T-helper 1 cell treated with Interleukin-12 subunit alpha and Interleukin-12 subunit beta and Interleukin-4 antibody, amounts not matched to agents 30 μg/mL and 1 μg/mL, for 36 hours (primary cell): ENCODE measurements around the gene RCAN2.
"Not testable (repeated sequence)": the region's sequence is repeated elsewhere in the genome, so short reads cannot be mapped to it uniquely, and the experiment has no call there.

Source experiments
- H3K27ac Mint-ChIP-seq: one replicate; pipeline ENCODE4 v1.8.0; 2021; ENCODE audit warnings: mild to moderate bottlenecking, mixed read lengths
- H3K27me3 Mint-ChIP-seq: one replicate; pipeline ENCODE4 v1.8.0; 2021; ENCODE audit warnings: low read depth, mixed read lengths
- H3K36me3 Mint-ChIP-seq: one replicate; pipeline ENCODE4 v1.8.0; 2021; ENCODE audit warnings: low read depth, mixed read lengths
- H3K4me1 Mint-ChIP-seq: one replicate; pipeline ENCODE4 v1.8.0; 2021; ENCODE audit warnings: low read depth, mixed read lengths
- H3K4me3 Mint-ChIP-seq: one replicate; pipeline ENCODE4 v1.8.0; 2021; ENCODE audit warnings: mild to moderate bottlenecking, moderate library complexity, mixed read lengths
- H3K9me3 Mint-ChIP-seq: one replicate; pipeline ENCODE4 v1.8.0; 2021; ENCODE audit warnings: mixed read lengths

RCAN2 gene

DNA sequence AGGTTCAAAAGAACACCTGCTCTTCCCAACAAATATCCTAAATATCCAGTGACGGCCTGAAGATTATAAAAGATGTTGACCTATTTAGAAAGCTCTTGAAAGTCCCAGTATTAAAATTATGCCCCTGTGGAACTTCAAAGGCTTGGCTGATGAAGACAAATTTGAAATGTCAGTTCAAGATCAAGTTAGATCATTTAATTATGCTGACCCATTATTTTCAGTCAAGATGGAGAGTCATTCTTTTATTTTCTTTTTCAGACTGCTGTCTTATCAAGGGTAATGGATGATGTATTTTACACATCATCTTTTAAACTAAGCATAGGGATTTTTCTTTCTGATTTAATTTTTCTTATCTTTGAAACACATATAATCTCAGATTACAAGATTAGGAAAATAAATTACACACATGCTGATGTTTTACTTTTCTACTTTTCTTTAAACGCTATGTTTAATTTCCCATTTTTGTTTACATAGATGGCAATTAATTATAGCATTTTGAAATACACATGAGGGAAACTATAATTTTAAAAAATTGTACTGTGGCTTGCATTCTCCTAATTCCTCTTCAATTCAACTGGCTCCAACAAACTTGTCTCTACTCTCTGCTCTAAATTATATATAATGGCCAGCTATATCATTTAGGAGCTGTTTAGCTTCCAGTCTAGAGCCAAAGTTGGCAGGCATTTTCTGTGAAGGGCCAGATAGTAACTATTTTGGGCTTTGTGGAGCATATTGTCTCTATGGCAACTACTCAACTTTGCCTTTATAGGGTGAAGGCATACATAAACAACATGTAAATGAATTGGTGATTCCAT is 123.7 kb downstream of the RCAN2 start:
- no peak overlapping the region for H3K27ac Mint-ChIP-seq
- H3K36me3 Mint-ChIP-seq = no peaks in the 10 kb centered on the region
- H3K27me3 Mint-ChIP-seq = peaks cover 12% of the 10 kb centered on the region

GRCh38 chr6:46366190-46366900 is 124.9 kb downstream of the RCAN2 start:
- H3K4me1 Mint-ChIP-seq = no peaks in the 10 kb centered on the region
- no peaks in the 10 kb centered on the region for H3K36me3 Mint-ChIP-seq
- H3K9me3 Mint-ChIP-seq = no peaks in the 10 kb centered on the region
- H3K27me3 Mint-ChIP-seq = peaks cover 10% of the 10 kb centered on the region
- H3K4me3 Mint-ChIP-seq = no peak overlapping the region
- no peak overlapping the region for H3K27ac Mint-ChIP-seq

More for the DNA sequence above, 123.7 kb downstream of the RCAN2 start:
- Mint-ChIP-seq H3K4me1 (no peaks in the 10 kb centered on the region), H3K9me3 (no peaks in the 10 kb centered on the region), H3K4me3 (no peak overlapping the region)

GRCh38 chr6:46357591-46357990 is 133.7 kb downstream of the RCAN2 start:
- Mint-ChIP-seq H3K9me3 (no peaks in the 10 kb centered on the region), H3K36me3 (no peaks in the 10 kb centered on the region), H3K27ac (no peak overlapping the region), H3K4me1 (no peaks in the 10 kb centered on the region), H3K4me3 (no peak overlapping the region), H3K27me3 (peaks cover 10% of the 10 kb centered on the region)

GRCh38 chr6:46356543-46356942 is 134.7 kb downstream of the RCAN2 start:
- Mint-ChIP-seq H3K27me3 (peaks cover 12% of the 10 kb centered on the region), H3K4me3 (no peak overlapping the region), H3K4me1 (no peaks in the 10 kb centered on the region), H3K27ac (no peak overlapping the region), H3K36me3 (no peaks in the 10 kb centered on the region), H3K9me3 (no peaks in the 10 kb centered on the region)

DNA sequence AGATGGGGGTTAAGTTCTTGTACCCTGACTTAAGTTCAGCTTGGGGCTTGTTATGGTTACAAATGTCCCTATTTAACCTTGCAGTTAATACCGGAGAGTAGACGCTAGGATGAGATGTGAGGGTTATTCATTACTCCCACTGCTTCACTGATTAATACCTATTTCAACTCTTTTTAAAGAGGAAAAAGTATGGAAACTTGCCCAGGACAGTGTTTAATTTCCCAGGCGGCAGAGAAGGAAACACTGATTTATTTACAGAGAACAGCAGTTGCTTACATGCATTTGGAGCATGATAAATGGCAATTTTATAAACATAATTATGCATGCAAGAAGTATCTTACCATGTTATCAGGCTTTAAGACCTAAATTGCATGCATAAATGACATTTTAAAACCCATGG is 137.7 kb downstream of the RCAN2 start:
- no peak overlapping the region for H3K4me3 Mint-ChIP-seq
- no peaks in the 10 kb centered on the region for H3K9me3 Mint-ChIP-seq
- H3K27me3 Mint-ChIP-seq = peaks cover 25% of the 10 kb centered on the region
- H3K36me3 Mint-ChIP-seq = no peaks in the 10 kb centered on the region
- H3K27ac Mint-ChIP-seq = no peak overlapping the region
- no peaks in the 10 kb centered on the region for H3K4me1 Mint-ChIP-seq

- Mint-ChIP-seq H3K27me3 (peaks cover 27% of the 10 kb centered on the region), H3K36me3 (no peaks in the 10 kb centered on the region), H3K27ac (no peak overlapping the region), H3K9me3 (no peaks in the 10 kb centered on the region), H3K4me1 (no peaks in the 10 kb centered on the region), H3K4me3 (no peak overlapping the region)
These were observed 138.5 kb downstream of the RCAN2 start for GRCh38 chr6:46352541-46353268.

- Mint-ChIP-seq H3K36me3 (no peaks in the 10 kb centered on the region), H3K27ac (no peak overlapping the region), H3K4me3 (no peak overlapping the region), H3K27me3 (peaks cover 33% of the 10 kb centered on the region), H3K4me1 (no peaks in the 10 kb centered on the region), H3K9me3 (no peaks in the 10 kb centered on the region)
These were observed 140.5 kb downstream of the RCAN2 start for GRCh38 chr6:46350714-46351113.

- no peaks in the 10 kb centered on the region for H3K36me3 Mint-ChIP-seq
- H3K4me1 Mint-ChIP-seq = no peaks in the 10 kb centered on the region
- no peaks in the 10 kb centered on the region for H3K9me3 Mint-ChIP-seq
- H3K27me3 Mint-ChIP-seq = peaks cover 34% of the 10 kb centered on the region
- no peak overlapping the region for H3K4me3 Mint-ChIP-seq
- no peak overlapping the region for H3K27ac Mint-ChIP-seq
These were observed 143.6 kb downstream of the RCAN2 start for GRCh38 chr6:46347669-46348068.

DNA sequence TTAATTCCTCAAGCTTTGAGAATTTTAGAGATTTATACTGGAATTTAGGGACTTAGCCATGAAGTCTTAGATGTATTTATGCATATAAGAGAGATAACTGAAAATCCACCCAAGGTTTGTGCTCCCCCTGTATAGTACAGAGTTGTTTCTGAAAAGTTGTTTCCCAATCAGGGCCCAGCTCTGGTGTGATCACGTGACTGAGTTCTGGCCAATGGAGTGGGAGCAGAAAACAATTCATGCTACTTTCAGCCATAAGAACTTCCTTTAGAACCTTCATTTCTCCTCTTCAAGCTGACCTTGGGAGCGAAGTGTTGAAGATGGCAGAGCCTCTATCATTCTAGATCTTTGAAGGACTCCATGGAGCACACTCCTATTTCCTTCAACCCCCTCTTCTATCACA is 151.0 kb downstream of the RCAN2 start:
- Mint-ChIP-seq H3K9me3 (no peaks in the 10 kb centered on the region), H3K4me1 (no peaks in the 10 kb centered on the region), H3K27ac (no peak overlapping the region), H3K4me3 (no peak overlapping the region), H3K27me3 (peaks cover 31% of the 10 kb centered on the region), H3K36me3 (no peaks in the 10 kb centered on the region)

- Mint-ChIP-seq H3K4me1 (no peaks in the 10 kb centered on the region), H3K4me3 (no peak overlapping the region), H3K9me3 (no peaks in the 10 kb centered on the region), H3K27ac (no peak overlapping the region), H3K27me3 (peaks cover 30% of the 10 kb centered on the region), H3K36me3 (no peaks in the 10 kb centered on the region)
These were observed 153.1 kb downstream of the RCAN2 start for GRCh38 chr6:46338131-46338530.

GRCh38 chr6:46334442-46334841 is 156.8 kb downstream of the RCAN2 start:
- peaks cover 2% of the 10 kb centered on the region for H3K36me3 Mint-ChIP-seq
- H3K9me3 Mint-ChIP-seq = no peaks in the 10 kb centered on the region
- H3K27me3 Mint-ChIP-seq = peaks cover 27% of the 10 kb centered on the region
- H3K27ac Mint-ChIP-seq = no peak overlapping the region
- H3K4me3 Mint-ChIP-seq = no peak overlapping the region
- no peaks in the 10 kb centered on the region for H3K4me1 Mint-ChIP-seq

DNA sequence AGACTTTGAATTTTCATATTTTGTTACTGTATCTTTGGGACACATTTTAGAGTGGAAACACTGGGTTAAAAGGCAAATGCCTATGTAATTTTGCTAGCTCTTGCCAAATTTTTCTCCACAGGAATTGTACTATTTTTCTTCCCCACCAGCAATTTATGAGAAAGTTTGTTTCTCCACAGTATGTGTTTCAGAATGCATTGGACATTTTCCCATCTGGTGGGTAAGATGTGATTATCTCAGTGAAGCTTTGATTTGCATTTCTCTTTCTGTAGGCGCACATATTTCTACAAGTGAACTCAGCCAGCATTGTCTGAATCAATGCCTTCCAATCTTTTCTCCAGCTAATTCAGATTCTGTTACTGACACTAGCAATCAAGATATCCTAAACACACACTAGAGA is 157.8 kb downstream of the RCAN2 start:
- peaks cover 32% of the 10 kb centered on the region for H3K27me3 Mint-ChIP-seq
- H3K27ac Mint-ChIP-seq = no peak overlapping the region
- H3K4me1 Mint-ChIP-seq = no peaks in the 10 kb centered on the region
- H3K9me3 Mint-ChIP-seq = no peaks in the 10 kb centered on the region
- H3K36me3 Mint-ChIP-seq = peaks cover 2% of the 10 kb centered on the region
- no peak overlapping the region for H3K4me3 Mint-ChIP-seq

GRCh38 chr6:46332448-46332847 is 158.8 kb downstream of the RCAN2 start:
- not testable (repeated sequence) for H3K9me3 Mint-ChIP-seq, H3K27ac Mint-ChIP-seq, H3K4me1 Mint-ChIP-seq, H3K36me3 Mint-ChIP-seq, H3K4me3 Mint-ChIP-seq
- H3K27me3 Mint-ChIP-seq = peaks cover 32% of the 10 kb centered on the region

DNA sequence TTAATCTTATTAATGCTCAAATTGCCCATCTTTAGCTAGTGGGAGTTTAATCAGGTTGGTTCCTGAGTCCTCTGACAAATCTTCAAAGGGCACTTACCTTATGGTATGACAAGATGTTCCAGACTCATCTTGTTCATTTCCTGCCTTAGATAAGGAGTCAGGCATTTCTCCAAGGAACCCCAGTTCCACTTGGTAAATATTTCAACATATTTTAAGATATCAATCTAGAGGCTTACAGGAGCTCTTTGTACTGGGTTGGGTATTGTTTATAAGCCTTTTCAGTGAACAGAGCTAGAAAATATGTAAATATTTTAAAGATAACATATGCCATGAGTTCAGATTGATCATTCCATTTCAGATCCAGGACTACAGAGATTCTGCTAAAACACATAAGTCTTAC is 159.8 kb downstream of the RCAN2 start:
- H3K4me3 Mint-ChIP-seq = no peak overlapping the region
- H3K27ac Mint-ChIP-seq = no peak overlapping the region
- no peaks in the 10 kb centered on the region for H3K9me3 Mint-ChIP-seq
- H3K4me1 Mint-ChIP-seq = no peaks in the 10 kb centered on the region
- H3K36me3 Mint-ChIP-seq = peaks cover 2% of the 10 kb centered on the region
- H3K27me3 Mint-ChIP-seq = peaks cover 26% of the 10 kb centered on the region

DNA sequence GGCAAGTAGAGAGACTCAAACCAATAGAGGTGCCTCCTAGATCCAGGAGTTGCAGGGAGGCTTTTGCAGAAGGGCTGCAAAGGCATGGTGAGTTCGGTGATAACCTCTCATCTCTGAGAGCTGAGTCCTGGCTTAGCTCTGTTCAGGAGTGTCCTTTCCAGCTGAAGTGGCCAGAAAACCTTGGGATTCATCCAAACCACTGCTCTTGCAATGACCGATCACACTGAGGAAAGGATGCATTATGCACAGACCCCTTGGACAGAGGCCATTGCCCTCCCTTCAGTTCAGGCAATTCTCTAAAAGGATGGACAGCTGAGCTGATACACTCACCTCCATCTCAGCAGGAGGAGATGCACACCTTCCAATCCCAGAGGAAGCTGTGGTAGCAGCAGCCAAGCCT is 161.7 kb downstream of the RCAN2 start:
- Mint-ChIP-seq H3K27me3 (peaks cover 18% of the 10 kb centered on the region), H3K4me3 (no peak overlapping the region), H3K4me1 (peaks cover 9% of the 10 kb centered on the region), H3K27ac (no peak overlapping the region), H3K9me3 (no peaks in the 10 kb centered on the region), H3K36me3 (peaks cover 2% of the 10 kb centered on the region)
